ENCODE data around the gene DAB2IP.

Gene DAB2IP

DNA sequence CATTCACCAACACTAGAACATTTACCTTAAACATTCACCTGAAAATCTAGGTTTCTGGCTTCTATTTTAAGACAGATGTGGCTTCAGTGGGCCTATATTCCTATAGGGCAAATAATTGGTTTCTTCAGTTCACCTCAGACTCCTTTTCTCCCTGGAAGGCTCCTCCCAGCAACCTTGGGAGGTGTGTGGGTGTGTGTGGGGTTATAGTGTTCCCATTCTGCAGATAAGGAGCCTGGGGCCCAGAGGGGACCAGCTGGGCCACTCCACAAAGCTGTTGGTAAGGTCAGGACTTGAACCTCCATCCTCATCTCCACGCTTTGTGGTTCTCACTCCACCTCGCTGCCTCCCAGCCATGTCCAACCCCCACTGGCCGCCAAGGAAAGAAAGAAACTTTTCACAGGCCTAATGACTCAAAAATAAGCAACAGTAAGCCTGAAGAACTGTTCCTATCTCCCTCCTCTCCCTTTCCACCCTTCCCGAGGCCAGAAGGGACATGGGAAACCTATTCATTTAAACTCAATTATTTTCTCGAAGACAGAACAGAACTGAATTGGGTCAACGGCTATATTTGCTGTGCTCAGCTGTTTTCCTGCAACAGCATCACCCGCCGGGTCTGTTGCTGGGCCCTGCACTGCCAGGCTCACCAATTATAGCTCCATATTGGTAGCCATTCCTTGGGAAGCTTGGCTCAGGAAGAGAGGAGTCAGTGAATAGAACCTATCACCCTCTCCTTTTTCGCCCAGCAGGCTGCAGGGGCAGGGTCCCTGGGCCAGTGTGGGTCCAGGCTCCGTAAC, 78.5 kb downstream of the DAB2IP start:
- H3K9ac ChIP-seq (ENCODE audit: low read length), result no peak overlapping the region
- H2AFZ ChIP-seq (ENCODE audit: low read depth, low read length, severe bottlenecking), result no peak overlapping the region
- no peaks in the 10 kb centered on the region for H3K79me2 ChIP-seq (ENCODE audit: insufficient read depth, low read length)
- no peaks in the 10 kb centered on the region for H3F3A ChIP-seq (ENCODE audit: insufficient read depth)
- H3K4me3 ChIP-seq (ENCODE audit: insufficient read depth, low read length, poor library complexity, severe bottlenecking), result no peak overlapping the region
- no peak overlapping the region for H3K27ac ChIP-seq (ENCODE audit: low read depth, low read length)
- TF ChIP-seq, protein P1, sequence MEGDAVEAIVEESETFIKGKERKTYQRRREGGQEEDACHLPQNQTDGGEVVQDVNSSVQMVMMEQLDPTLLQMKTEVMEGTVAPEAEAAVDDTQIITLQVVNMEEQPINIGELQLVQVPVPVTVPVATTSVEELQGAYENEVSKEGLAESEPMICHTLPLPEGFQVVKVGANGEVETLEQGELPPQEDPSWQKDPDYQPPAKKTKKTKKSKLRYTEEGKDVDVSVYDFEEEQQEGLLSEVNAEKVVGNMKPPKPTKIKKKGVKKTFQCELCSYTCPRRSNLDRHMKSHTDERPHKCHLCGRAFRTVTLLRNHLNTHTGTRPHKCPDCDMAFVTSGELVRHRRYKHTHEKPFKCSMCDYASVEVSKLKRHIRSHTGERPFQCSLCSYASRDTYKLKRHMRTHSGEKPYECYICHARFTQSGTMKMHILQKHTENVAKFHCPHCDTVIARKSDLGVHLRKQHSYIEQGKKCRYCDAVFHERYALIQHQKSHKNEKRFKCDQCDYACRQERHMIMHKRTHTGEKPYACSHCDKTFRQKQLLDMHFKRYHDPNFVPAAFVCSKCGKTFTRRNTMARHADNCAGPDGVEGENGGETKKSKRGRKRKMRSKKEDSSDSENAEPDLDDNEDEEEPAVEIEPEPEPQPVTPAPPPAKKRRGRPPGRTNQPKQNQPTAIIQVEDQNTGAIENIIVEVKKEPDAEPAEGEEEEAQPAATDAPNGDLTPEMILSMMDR (IDR thresholded peaks at IDR 0.05; ENCODE audit: insufficient read depth, low read length, poor library complexity, severe bottlenecking), result no peak
- no peak for TF ChIP-seq EZH2phosphoT487 (conservative IDR thresholded peaks at IDR 0.05; ENCODE audit: low read length)
- no peaks in the 10 kb centered on the region for H4K20me1 ChIP-seq (ENCODE audit: low read depth, low read length)
- no peaks in the 10 kb centered on the region for H3K36me3 ChIP-seq (ENCODE audit: low read length)
- no peaks in the 10 kb centered on the region for H3K9me2 ChIP-seq (replicated peaks; ENCODE audit: insufficient read depth, low read length)
- H3K9me3 ChIP-seq (ENCODE audit: insufficient read depth, low read length), result no peaks in the 10 kb centered on the region
- H3K4me2 ChIP-seq (ENCODE audit: low read depth, low read length, poor library complexity, severe bottlenecking), result no peak overlapping the region
- no peaks in the 10 kb centered on the region for H3K27me3 ChIP-seq (ENCODE audit: low read length)

DNA sequence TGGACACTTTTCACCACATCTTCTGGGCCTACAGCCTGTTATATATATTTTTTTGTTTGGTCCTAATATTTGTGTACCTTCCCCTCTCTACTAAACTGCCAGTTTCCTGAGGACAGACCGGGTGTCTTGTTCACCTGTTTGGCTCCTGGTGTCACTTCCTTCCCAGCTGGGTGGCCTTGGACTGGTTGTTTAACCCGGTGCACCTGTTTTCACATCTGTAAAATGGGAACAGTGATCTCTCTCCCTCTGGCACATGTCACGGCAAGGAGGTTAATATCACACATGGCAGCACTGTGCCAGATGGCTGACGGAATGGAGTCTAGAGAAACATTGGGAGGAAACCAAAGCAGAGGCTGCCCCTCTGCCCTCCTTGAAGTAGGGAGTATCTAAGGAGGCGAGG, 79.7 kb downstream of the DAB2IP start:
- no peaks in the 10 kb centered on the region for H4K20me1 ChIP-seq (ENCODE audit: low read depth, low read length)
- no peak overlapping the region for H2AFZ ChIP-seq (ENCODE audit: low read depth, low read length, severe bottlenecking)
- H3K79me2 ChIP-seq (ENCODE audit: insufficient read depth, low read length), result no peaks in the 10 kb centered on the region

DNA sequence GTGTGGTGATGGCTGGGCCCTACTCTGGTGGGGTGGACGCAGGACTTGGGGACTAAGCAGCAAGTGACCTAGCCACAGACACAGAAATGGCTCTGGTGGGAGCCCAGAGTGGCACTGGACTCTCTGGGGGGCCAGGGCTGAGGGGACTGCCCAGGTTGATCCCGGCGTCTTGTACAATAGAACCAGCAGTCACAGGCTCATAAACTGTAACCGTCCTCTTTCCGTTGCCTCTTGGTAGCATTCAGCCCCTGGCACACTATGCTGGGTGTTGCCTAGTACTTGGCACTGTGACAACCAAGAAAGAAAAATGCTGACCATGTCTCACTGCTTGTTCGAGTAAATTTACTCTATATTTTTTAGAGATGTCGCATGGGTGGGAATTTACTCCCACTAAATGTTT, 80.5 kb downstream of the DAB2IP start:
- TF ChIP-seq EZH2phosphoT487 (conservative IDR thresholded peaks at IDR 0.05; ENCODE audit: low read length), result no peak
- TF ChIP-seq, protein P1 (IDR thresholded peaks at IDR 0.05; ENCODE audit: insufficient read depth, low read length, poor library complexity, severe bottlenecking), result no peak
- Histone ChIP-seq H3K79me2 (ENCODE audit: insufficient read depth, low read length) (no peaks in the 10 kb centered on the region), H3K27me3 (ENCODE audit: low read length) (no peaks in the 10 kb centered on the region), H3K9ac (ENCODE audit: low read length) (no peak overlapping the region), H3K4me2 (ENCODE audit: low read depth, low read length, poor library complexity, severe bottlenecking) (no peak overlapping the region), H3F3A (ENCODE audit: insufficient read depth) (no peaks in the 10 kb centered on the region), H4K20me1 (ENCODE audit: low read depth, low read length) (no peaks in the 10 kb centered on the region), H3K36me3 (ENCODE audit: low read length) (no peaks in the 10 kb centered on the region), H3K4me3 (ENCODE audit: insufficient read depth, low read length, poor library complexity, severe bottlenecking) (no peak overlapping the region), H2AFZ (ENCODE audit: low read depth, low read length, severe bottlenecking) (no peak overlapping the region), H3K9me3 (ENCODE audit: insufficient read depth, low read length) (no peaks in the 10 kb centered on the region), H3K27ac (ENCODE audit: low read depth, low read length) (no peak overlapping the region), H3K9me2 (replicated peaks; ENCODE audit: insufficient read depth, low read length) (no peaks in the 10 kb centered on the region)

More for the DNA sequence above, 79.7 kb downstream of the DAB2IP start:
- no peak overlapping the region for H3K4me2 ChIP-seq (ENCODE audit: low read depth, low read length, poor library complexity, severe bottlenecking)
- H3K9me2 ChIP-seq (replicated peaks; ENCODE audit: insufficient read depth, low read length), result no peaks in the 10 kb centered on the region
- no peak overlapping the region for H3K9ac ChIP-seq (ENCODE audit: low read length)
- H3F3A ChIP-seq (ENCODE audit: insufficient read depth), result no peaks in the 10 kb centered on the region
- H3K4me3 ChIP-seq (ENCODE audit: insufficient read depth, low read length, poor library complexity, severe bottlenecking), result no peak overlapping the region
- H3K36me3 ChIP-seq (ENCODE audit: low read length), result no peaks in the 10 kb centered on the region
- no peaks in the 10 kb centered on the region for H3K9me3 ChIP-seq (ENCODE audit: insufficient read depth, low read length)
- no peak overlapping the region for H3K27ac ChIP-seq (ENCODE audit: low read depth, low read length)
- no peaks in the 10 kb centered on the region for H3K27me3 ChIP-seq (ENCODE audit: low read length)
- no peak for TF ChIP-seq EZH2phosphoT487 (conservative IDR thresholded peaks at IDR 0.05; ENCODE audit: low read length)
- TF ChIP-seq, protein P1 (IDR thresholded peaks at IDR 0.05; ENCODE audit: insufficient read depth, low read length, poor library complexity, severe bottlenecking), result no peak
